HG03025 (cell line): Measurements from ENCODE around the gene ATIC.

Experiments
- ATAC-seq: cut with Tn5 transposase; IDR thresholded peaks from one replicate; pipeline ENCODE4 v1.9.1; 2021; ENCODE audit warnings: mild to moderate bottlenecking, moderate library complexity; ENCODE audit not compliant: unreplicated experiment, low FRiP score

Gene ATIC

DNA sequence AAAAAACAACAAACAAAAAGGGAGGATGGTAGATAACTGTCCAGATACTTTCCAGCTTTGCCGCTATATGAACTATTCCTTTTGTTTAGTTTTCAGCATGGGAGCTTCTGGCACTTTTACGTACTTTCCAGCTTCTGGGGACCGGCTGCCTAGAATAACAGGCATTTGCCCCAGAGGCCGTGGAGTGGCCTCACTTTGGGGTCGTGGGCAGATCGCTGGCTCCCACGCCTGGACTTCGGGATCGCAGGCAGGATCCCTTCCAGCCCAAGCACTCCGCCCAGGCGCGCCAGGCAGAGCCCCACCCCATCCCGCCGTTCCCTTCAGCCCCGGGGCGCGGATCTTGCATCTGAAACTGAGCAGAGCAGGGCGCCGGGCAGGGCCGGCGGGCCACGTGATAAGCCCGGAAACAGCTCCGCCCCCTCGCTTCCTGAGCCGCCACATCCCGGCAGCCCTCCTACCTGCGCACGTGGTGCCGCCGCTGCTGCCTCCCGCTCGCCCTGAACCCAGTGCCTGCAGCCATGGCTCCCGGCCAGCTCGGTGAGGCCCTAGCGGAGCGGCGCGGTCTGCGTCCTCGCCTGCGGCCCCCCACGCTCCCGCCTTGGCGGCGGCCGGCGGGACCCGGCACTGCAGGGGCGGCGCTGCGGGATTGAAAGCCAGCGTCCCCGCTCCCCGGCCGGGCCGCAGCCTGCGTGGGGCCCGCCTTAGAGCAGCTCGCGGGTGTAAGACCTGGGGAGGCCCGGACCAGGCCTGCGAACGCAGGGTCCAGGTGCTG, at the start of gene ATIC:
TSS of gene ATIC (plus strand) at position 435 of the 772 bp plus-strand sequence. CDS start at position 519, 84 bp downstream.
- peak; percentile 99 for ATAC-seq

DNA sequence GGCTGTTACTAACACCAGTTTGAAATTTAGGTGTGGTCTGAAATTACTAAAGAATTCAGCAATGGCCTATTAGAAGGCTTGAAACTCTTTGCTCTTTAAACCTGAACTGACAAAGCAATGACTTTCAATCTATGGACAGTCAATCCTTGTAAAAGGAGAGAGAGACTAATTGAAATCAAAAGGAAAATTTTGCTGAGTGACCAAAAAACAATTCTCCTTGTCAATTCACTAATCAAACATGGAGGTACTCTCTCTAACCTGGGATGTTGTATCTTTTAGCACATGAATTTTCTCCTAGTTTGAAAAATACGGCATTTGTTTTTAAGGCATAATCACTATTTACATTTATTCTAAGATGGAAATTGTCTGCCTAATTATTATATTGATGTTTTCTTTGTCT, 49.6 kb upstream of the ATIC start:
- ATAC-seq: no peak

DNA sequence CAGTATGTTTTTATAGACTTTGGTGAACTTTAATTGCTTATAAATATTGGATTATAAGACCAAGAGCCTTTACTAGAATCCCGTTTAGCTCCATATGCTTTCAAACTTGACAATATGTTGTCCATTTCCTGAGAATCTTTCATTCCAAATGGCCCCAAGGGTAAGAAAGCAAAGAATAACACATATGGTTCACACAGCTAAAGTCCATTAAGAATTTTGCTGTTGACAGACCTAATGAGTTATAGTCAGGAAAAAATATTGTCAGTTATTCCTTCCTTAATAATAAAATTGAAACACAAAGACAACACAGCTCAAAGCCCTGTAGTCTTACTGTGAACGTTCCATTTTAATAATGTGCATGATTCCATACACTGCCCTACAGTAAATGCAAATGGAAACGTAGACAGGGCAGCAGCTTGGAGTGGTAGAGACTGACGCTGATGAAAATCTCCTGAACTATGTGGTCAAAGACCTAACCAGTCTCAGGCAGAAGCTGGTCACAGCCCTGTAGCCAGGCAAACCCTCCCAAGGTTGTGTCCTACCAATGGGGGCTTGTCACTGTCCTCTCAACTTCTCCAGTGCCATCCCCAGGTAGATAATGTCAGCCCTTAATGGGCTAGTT, 49.0 kb upstream of the ATIC start:
- ATAC-seq: no peak

DNA sequence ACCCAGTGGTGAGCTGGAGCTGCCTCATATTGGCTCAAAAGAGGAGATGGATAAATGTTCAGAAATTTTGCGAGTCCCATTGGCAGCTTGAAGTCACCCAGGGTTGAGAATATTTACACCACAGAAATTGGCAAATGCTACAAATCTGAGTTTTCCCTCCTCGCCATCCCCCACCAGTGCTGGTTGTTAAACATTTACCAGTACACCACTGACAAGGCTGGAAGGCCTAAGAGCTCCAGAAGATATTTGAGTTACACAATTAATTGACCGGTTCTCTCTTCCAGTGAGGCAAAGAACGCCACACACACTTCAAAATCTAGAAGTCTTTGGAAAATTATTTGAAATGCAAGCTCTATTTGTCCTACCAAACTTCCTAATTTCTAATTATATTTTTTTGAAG, 47.5 kb upstream of the ATIC start:
- ATAC-seq: no peak

DNA sequence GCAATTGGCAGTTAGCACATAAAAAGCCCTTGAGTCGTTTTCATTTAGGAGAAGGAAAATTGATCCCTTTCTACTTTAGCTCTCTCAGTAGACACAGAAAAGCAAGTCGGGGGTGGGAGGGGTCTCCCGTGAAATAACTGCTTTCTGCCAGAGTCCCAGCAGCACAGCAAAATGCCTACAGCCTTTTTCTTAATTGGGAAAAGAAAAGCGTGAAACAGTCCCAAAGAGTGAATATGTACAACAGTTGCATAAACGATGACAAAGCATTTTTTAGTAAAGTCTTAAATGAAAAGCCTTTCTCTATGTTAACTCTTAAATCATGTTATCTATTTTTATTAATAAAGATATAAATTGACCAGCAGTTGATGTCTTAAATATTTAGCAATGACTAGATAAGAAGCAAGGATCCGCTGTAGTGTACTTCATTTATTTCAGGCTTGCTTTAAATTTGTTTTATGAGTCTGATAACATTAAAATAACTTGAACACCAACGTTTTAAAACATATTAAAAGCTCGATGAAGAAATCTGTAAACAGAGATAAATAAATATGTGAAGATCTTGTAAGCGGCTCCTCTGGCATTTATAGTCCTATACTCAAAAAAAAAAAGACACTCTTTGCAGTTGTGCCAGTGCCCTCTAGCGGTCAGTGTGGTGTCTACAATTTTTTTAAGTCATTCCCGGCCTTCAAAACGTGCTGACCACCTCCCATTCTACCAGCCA, 42.3 kb upstream of the ATIC start:
- no peak for ATAC-seq

DNA sequence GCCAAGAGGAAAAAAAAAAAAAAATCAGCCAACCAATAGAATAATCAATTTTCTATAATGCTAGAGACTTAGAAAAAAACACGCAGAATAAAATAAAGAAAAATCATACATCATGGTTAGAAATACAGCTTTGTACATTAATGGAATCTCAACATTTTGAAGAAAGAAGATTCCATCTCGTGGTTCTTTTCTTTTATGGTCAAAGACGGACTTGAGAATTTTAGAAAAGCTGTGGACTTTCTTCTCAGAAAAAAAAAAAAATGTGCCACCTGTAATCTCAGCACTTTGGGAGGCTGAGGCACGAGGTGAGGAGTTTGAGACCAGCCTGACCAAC, 41.8 kb upstream of the ATIC start:
- ATAC-seq: no peak

DNA sequence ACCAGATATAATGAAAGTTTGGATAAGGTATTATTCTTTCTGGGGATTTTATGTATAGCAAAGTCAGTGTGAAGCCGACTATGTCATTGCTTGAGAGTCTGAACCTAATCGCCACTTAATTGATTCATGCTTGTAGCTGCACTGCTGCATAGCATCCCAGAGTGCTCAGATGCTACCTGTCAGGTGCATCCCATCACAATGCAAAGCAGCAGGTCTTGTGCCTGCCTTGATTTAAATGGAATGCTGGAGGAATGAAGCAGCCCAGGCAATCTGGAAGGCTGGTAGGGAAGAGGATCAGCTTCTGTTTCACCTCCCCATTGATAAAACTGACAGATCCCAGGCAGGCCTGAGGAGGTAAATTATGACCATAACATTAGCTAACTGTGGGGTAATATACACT, 40.4 kb upstream of the ATIC start:
- no peak for ATAC-seq

DNA sequence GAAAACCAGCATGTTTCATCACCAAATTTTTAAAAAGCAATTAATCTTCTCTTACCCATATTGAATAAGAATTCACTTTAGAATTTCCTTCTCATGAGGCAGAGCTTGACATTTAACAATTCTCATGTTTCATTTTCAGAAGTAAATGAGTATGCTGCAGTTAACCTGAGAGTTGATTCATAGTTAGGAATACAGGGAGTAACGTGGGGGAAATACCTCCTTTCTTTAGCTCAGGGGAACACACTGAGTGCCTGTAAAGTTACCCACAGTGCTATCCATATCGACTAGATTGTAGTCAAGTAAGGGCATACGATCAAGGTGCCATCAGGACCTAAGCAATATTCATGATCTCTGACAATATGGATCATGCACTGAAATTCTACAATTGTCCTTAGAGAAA, 38.9 kb upstream of the ATIC start:
- ATAC-seq: no peak

DNA sequence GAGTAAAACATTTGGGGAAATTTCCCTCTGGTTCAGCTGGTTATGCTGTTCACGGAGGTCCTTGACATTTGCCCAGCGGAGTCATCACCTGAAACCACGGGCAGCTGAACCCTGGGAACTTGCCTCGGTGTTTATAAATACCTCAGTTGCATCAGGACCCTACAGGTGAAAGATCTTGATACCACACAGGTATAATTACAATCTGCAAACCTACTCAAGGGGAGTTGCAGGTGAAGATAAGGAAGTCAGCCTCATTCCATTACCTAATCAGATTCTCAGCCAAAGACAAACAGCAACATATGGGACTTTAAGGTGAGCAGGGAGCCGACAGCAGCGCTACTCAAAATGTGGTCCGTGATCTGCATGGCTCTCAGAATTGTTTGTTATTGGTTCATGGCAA, 37.0 kb upstream of the ATIC start:
- ATAC-seq: no peak

DNA sequence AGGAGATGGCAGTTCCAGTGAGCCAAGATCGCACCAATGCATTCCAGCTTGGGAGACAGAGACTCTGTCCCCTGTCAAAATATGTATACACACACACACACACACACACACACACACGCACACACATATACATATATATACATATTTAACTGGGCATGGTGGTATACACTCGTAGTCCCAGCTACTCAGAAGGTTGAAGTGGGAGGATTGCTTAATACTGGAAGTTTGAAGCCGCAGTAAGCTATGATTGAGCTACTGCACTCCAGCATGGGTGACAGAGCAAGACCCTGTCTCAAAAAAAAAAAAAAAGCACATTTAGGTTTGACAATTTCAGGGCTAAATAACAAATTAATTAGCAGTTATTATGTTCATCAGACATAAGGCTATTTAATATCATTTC, 36.0 kb upstream of the ATIC start:
- ATAC-seq: no peak

DNA sequence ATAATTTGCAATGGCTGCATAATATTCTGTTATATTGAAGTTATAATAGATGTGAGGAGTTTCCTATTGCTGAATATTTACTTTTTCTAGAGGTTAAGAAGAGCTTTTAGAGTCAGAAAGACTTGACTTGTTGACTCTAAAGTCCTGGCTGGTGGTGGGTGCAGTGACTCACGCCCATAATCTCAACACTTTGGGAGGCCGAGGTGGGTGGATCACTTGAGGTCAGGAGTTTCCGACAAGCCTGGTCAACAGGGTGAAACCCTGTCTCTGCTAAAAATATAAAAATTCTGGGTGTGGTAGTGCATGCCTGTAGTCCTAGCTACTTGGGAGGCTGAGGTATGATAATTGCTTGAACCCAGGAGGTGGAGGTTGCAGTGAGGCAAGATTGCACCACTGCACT, 33.9 kb upstream of the ATIC start:
- ATAC-seq: no peak

DNA sequence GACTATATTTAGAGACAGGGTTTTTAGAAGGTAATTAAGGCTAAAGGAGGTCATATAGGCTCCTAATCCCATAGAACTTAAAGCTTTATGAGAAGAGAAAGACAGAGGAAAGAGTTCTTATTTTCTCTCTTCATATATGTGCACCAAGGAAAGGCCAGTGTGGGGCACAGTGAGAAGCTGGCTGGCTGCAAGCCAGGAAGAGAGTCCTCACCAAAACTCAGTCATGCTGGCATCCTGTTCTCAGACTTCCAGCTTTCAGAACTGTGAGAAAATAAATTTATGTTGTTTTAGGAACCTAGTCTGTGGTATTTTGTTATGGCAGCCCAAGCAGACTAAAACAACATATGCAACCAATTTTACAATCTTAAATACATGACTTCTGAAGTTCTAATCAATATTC, 31.5 kb upstream of the ATIC start:
- ATAC-seq: no peak

DNA sequence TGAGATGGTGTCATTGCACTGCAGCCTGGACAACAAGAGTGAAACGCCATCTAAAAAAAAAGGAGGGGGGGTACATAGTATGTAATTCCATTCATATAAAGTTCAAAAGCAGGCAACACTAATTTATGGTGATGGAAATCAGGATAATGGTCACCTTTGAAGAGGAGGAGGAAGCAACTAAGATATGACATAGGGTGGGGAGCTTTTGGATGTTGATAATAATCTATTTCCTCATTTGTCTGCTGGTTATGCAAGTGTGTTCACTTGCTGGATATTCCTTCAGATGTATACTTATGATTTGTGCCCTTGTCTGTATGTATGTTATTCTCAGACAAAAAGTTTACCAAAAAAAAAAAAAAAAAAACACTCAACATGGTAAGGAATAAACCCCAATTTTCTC, 28.6 kb upstream of the ATIC start:
- ATAC-seq: no peak

DNA sequence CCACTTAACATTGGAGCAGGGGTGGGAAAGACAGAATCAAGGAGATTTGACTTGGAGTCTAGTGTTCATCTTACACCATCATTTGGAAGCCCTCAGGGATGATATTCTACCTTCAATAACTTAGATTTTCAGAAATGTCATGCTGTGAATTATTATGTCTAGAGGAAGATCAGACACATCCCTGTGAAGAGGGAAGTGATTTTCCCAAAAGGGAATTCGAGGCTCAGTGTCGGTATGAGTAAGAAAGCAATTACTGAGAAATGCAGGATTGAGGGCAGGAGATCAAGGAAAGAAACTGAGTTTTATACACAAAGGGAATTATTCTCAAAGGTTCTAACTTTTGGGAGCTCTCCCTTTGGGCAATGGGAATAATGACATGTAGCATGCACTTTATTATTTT, 25.6 kb upstream of the ATIC start:
- no peak for ATAC-seq

DNA sequence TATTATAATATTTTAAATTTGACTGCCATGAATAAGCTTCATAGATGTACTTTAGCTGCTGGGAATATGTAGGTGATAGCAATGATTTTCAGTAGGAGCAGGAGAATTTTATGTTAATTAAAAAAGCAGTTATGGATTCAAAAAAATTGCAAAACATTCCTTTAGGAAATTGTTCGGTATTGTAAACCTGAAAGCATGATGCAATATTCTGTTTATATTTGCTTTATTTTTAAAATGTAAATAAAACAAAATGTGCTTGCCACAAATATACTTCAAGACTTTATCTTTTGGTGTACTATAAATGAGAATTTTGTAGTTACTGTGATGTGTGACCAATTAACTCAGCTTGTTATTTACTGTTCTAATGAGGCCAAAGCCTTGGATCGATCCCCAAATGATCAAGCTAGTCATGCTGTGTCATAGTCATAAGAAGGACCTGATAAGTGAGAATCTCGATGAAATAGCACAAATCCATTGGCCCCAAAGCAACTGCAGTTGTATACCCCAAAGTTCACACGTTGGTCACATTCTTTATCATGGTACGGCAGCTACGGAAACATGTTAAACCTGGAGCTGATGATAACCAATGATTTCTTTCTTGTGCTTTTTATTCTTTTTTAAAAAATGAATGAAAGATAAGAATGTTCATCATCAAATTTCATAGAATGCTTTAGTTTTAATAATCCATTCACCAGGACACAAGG, 23.6 kb upstream of the ATIC start:
- ATAC-seq: no peak

DNA sequence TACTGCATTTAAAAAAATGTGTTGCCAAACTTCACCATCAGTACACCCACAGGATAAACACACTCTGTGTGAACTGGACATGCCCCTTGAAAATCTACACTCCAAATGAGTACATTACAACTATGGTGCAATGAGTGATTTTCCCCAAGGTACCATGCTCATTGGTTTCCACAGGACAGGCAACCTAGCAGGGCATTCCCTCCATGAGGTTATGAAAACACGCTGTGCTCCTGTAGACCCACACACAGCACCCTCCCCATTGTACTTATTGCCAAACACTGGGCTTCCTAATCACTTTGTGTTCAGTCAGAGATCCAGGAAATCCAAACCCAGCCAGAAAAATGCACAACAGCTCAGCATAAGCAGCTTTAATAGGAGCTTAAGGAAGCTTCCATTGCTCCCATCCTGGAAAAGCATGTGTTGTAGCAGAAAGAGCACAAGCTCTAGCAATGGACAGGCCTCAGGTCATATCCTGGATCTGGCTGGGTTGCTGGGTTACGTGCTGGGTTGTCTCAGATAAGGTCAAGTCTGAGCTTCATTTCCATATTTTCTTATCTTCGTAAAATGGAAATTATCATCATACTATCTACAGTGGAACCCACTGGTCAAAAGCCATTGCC, 20.8 kb upstream of the ATIC start:
- ATAC-seq: no peak

DNA sequence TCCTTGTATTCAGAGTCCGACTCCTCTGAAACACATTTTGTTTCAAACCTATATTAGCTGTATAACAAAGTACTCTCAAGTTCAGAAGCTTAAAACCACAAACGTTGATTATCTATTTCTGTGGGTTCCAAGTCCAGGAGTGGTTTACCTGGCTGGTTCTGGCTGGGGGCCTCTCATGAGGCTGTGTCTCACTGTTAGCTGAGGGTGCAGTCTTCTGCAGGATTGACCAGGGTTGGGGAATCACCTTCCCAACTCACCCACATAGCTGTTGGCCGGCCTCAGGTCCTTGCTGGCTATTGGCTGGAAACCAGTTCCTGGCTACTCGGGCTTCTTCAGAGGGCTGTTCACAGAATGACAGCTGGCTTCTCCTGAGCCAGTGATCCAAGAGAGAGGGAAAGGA, 18.0 kb upstream of the ATIC start:
- no peak for ATAC-seq

DNA sequence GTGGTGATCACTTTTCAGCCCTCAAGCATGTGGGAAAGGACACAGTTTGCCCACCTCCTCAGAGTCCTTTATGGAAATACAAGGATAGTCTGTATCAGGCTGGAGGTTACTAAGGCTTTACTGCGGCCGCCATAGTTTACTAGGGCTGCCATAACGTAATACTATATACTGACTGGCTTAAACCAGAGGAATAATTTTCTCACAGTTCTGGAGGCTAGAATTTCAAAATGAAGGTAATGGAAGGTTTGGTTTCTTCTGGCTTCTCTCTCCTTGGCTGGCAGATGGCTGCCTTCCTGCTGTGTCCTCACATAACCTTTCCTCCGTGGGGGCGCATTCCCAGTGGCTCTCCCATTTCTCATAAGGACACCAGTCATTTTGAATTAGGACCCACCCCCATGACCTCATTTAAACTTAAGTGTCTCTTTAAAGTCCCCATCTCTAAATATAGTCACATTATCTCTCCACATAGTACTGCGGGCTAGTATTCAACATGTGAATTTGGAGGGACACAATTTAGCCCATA, 12.5 kb upstream of the ATIC start:
- no peak for ATAC-seq

DNA sequence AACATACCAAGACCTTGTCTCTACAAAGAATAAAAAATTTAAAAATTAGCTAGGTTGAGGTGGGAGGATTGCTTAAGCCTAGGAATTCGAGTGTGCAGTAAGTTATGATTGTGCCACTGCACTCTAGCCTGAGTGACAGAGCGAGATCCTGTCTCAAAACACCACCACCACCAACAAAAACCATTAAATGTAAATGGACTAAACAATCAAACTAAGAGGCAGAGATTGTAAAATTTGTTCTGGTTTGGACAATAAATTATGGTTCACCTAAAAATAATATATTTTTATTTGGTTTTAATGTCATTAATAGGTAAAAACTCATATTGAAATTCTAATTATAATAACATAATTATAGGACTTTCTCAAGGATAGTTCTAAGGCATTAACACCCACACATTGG, 9.9 kb upstream of the ATIC start:
- no peak for ATAC-seq

DNA sequence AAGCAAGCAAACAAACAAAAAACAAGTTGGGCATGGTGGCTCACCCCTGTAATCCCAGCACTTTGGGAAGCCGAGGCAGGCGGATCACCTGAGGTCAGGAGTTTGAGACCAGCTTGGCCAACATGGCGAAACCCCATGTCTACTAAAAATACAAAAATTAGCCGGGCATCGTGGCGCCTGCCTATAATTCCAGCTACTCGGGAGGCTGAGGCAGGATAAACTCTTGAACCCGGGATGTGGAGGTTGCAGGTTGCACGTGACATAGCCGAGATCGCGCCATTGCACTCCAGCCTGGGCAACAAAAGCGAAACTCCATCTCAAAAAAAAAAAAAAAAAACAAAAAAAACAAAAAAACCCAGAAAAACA, 617 bp upstream of the ATIC start:
- ATAC-seq: peak; percentile 34

DNA sequence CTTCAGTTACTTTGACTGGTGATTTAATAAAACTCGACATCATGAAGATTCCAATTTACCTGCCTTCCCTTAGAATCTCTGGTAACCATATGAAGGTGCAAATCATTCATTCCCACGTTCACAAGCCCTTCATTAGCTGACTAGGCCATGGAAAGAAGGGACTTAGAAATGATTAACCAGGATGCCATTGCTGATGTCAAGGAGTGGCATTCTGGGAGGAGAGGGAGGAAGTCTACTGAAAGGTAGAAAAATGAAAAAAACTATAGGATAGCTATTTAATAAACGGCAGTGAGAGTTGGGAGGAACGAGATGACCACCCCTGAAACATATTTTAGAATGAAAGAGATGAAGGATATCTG, 1.4 kb downstream of the ATIC start:
- ATAC-seq: no peak
